Activated T-cell treated with anti-CD3 and anti-CD28 coated beads for 4 hours (primary cell): ENCODE data around the gene PRAME.
"Not testable (repeated sequence)": the region's sequence is repeated elsewhere in the genome, so short reads cannot be mapped to it uniquely, and the experiment has no call there.

Experiments used
- DNase-seq: peaks from one replicate; pipeline ENCODE4 v3.0.0-alpha.2; 2020

Gene PRAME, protein sequence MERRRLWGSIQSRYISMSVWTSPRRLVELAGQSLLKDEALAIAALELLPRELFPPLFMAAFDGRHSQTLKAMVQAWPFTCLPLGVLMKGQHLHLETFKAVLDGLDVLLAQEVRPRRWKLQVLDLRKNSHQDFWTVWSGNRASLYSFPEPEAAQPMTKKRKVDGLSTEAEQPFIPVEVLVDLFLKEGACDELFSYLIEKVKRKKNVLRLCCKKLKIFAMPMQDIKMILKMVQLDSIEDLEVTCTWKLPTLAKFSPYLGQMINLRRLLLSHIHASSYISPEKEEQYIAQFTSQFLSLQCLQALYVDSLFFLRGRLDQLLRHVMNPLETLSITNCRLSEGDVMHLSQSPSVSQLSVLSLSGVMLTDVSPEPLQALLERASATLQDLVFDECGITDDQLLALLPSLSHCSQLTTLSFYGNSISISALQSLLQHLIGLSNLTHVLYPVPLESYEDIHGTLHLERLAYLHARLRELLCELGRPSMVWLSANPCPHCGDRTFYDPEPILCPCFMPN

DNA sequence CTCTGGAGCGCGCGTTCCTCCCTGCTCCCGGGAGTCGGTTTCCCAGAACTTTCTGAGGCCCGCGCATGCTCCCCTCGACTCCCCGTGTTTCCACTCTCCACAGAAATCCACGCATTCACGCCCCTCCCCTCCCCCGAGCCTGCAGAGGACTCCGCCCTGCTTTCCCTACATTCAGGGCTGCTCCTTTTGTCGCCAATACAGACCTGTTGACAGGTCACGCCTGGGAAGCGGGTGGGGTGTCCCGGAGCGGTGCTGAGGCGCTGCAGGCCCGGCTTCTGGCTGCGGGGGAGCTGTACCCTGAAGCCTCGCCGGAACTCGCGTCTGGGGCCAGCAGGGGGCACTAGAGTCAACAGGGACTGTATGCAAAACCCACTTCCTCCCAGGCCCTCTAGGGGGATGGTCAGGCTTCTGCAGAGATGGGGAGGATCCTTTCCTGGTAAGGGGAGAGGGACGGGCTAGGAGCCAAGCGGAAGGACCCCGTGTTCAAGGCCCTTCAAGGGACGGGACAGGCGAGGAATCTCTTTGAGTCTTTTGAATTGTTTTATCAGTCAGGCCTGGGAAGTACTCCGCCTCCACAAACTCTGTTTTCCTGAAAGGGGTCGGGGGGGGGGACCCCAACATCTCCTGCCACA is at the start of gene PRAME:
PRAME (minus strand) TSS at position 294 of the 632 bp plus-strand sequence. CDS start 2,433 bp downstream, outside the sequence.
- DNase-seq: peak; percentile 41

DNA sequence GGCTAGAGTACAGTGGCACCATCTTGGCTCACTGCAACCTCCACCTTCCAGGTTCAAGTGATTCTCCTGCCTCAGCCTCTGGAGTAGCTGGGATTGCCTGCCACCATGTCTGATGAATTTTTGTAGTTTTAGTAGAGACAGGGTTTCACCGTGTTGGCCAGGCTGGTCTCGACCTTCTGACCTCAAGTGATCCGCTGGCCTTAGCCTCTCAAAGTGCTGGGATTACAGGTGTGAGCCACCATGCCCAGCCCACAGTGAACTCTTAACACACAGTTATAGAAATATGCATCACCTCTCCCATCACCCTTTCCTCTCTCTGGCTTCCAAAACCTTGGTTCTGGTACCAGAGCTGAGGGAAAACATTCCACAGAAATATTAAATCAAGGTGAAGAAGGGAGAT is 49.0 kb upstream of the PRAME start:
- DNase-seq: not testable (repeated sequence)

DNA sequence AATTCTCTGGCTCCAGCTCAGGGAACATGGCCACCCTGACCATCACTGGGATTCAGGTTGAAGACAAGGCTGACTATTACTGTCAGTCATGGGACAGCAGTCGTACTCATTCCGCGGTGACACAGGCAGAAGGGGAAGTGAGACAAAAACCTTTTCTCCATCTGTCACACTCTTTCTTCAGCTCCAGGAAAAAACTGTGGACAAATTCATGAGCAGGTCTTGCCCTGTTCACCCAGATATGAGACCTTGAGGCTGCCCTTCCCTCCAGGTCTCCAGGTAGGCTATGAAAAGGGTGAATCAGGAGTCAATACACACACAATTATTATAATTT is 46.0 kb upstream of the PRAME start:
- DNase-seq: no peak

DNA sequence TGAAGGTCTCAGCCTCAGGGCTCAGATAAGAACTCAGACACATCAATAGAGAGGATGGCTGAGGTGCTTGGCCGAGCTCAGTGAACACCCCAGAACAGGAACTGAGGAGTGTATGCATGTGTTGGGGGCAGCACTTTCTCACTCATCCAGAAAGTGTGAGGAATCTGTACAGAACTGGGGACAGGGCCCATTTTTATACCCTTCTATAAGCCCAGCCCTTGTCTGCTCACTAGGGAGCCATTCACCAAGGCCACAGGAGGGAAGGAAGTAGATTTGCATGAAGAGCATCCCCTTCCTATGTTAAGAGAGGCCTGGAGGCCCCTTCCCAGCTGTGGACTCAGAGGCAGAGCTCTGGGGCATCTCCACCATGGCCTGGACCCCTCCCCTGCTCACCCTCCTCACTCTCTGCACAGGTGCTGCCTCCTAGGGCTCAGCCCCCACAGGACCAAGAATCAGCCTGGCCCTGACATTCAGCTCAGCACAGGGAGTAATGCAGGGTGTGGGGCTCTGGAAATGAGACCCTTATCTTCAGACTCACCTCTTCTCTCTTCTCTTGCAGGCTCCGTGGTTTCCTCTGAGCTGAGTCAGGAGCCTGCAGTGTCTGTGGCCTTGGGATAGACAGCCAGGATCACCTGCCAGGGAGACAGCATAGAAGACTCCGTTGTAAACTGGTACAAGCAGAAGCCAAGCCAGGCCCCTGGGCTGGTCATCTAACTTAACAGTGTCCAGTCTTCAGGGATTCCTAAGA is 45.4 kb upstream of the PRAME start:
- DNase-seq: no peak

DNA sequence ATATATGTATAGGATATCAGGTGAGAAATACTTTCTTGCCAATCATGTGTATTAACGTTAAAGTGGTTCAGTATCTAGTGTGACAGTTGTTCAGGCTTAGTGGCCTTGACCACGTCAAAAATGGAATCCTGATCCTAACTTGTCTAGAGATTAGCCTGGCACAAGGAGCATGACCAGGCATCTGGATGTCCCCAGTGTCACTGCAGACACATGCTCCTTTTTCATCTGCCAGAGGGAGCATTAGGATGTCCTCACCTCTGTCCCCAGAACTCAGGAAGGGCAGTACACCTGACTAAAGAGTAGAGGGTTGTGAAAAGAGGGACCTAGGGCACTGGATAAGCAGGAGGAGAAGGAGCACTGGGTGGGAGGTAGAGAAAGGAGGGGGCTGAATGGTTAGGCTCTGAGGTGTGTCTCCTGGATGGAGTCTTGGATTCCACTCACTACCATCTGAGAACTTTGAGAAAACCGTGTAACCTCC is 44.4 kb upstream of the PRAME start:
- DNase-seq: no peak

DNA sequence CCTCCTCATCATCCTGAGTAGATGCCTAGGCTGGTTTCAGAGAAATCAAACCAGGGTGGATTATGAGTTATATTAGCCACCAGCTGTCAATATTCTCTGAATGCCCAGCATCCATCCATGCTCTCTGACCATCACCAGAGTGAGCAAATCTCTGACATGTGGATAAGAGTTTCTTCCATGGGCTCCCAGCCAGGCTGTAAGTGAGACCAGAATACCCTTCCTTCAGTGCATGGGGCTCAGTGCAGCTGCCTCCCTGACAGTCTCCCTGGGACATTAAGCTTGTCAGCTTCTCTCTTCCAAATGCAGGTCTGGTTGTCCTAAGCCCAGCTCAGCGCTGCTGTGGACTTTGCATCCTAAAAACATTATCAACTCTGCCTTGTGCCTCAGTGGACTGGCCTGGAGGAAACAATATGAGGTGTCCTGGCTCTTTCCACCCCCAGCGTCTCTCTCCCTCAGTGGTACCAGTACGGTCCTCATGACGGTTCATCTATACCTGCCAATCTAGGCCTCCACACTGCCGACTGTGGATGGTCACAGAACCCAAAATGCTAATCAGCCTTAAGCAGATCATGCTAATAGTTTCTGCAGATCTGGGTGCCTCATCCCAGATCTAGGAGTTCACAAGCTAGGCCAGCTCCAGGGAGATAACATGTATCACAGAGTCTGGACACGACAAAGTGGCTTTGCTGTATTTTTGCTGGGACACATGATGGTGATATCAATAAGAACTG is 41.6 kb upstream of the PRAME start:
- DNase-seq: no peak

DNA sequence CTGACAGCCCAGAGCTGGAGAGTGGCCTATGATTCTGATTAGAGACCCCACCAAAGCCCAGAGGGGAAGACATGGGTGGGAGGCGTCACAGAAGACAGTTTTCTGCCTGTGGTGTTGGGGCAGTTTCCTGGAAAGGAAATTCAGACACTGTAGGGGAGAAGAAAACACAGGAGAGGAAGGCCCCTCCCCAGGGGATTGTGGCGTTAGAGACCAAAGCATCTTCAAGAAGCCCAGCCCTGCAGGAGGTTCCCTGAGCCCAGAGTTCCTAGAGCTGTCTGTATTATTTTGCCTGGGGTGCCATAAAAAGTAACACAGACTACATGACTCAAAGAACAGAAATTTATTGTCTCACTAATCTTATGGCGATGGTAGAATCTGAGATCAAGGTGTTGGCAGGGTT is 40.2 kb upstream of the PRAME start:
- DNase-seq: no peak

DNA sequence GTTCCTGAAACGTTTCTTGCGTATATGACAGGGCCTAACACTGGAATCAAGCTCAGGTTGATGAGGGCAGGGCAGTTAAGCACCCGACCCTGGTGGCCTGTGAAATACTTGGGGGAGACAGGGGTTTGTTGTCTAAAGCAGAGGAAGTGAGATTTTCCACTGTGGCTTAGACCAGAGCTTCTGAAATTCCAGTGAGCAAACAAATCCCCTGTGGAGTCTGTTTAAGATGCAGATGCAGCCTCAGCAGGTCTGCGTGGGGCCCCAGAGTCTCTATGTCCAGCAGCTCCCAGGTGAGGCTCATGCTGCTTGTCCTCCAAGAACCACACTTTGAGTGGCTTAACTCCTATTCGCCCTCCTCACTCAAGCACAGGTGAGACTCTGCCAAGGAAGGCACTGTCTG is 39.1 kb upstream of the PRAME start:
- no peak for DNase-seq

DNA sequence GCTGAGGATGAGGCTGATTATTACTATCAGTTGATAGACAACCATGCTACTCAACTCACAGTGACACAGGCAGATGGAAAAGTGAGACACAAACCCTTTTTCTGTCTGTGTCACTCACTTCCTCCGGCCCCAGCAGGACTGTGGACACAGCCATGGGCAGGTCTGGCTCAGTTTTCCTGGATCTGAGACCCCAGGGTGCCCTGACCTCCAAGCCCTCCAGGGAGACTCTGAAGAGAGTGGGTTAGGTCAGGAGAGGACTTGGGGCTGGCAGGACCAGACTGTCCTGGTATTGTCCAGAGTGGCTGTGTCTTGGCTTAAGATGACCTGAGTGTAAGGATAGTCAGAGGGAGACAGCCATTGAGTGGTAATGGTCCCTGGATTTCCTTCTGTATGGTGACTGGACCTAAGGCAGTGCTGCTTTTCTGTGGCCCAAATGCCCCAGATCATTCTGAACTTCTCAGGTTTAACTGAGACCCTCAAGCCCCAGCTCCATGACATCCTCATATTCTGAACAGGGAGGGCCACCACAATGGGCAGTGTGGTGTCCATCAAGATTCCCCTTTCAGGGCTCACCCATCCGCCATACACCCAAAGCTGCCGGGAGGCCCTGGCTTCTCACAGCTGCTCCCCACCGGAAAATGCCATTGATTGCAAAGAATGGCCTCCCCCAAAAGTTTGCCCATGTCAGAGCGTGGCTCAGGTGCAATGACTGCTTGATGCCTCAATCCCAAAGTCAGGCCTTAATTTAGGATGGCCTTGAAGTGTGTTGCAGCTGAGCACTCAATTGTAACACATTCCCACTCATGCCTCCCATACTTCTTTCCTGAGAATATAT is 36.2 kb upstream of the PRAME start:
- DNase-seq: no peak

DNA sequence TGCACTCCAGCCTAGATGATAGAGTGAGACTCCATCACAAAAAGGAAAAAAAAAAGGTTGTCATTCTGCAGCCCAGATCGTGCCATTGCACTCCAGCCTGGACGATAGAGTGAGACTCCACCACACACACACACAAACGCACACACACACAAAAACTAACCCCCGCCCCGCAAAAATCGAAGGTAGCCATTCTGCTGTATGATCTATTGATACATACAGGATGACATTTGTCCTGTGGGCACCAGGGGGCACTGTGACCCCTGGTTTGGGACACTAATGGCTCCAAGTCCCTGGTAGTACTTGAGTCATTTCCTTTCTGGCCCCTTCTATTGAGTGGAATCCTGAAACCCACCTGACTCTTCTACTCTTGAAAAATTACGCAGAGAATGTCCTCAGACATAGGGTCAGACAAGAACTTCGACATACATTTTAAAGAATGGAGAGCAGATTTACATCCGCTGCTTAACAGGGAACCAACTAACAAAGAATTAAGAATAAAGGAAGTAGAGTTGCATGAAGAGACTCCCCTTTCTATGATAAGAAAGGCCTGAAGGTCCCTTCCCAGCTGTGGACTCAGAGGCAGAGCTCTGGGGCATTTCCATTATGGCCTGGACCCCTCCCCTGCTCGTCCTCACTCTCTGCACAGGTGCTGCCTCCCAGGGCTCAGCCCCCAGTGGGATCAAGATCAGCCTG is 35.0 kb upstream of the PRAME start:
- DNase-seq: peak; percentile 16

DNA sequence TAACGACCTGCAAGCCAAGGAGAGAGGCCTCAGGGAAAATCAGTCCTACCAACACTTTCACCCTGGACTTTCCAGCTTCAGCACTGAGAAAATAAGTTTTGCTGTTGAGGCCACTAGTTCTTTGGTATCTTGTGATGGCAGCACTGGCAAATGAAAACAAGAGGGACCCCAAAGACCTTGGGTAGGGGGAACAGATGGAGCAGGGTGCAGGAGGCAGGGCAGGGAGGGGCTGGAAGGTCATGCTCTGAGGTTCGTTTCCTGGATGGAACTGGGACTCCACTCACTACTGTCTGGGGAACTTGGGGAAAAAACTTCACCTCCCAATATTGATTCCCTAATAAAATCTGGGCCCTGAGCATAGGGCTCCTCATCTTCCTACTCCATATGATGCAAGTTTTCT is 34.2 kb upstream of the PRAME start:
- DNase-seq: no peak

DNA sequence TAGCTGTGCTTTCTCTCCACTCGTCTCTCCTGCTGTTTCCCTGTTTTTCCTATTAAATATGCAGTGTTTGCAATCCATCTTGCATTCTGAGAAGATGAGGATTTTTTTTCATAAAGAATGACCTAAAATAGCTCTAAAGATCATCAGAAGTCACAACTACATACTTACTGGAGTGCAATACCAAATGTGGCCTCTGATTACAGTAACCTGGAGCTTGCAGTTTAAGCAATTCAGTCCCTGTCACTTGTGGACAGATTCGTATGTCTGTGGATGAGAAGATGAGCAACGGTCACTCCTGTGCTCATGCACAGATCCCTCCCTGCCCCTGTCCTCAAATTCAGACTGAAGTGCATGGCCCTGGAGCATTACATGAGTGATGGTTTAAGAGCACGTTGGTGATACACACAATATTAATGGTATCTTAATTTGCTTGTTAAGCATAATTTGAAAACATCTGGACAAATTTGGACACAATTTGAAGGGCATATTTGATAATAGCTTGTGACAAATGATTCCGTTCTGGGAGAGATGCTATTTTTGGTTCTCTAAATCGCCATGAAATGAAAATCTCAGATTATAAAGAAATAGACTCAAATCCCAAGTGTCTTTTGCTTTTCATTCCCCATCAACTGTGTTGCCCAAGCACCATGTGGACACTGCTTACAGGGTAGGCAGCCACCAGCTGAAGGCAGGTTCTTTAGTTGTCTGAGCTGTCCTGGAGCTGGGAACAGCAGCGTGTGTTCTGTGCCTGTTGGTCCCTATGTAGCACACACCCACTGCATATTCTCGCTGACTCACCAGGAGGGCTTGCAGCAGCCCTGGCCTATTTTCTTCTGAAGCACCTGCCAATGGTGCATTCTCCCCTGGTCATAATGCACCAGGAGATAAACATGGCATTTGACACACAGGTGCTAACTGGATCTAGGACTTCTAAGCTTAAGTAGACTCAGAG is 32.6 kb upstream of the PRAME start:
- no peak for DNase-seq

DNA sequence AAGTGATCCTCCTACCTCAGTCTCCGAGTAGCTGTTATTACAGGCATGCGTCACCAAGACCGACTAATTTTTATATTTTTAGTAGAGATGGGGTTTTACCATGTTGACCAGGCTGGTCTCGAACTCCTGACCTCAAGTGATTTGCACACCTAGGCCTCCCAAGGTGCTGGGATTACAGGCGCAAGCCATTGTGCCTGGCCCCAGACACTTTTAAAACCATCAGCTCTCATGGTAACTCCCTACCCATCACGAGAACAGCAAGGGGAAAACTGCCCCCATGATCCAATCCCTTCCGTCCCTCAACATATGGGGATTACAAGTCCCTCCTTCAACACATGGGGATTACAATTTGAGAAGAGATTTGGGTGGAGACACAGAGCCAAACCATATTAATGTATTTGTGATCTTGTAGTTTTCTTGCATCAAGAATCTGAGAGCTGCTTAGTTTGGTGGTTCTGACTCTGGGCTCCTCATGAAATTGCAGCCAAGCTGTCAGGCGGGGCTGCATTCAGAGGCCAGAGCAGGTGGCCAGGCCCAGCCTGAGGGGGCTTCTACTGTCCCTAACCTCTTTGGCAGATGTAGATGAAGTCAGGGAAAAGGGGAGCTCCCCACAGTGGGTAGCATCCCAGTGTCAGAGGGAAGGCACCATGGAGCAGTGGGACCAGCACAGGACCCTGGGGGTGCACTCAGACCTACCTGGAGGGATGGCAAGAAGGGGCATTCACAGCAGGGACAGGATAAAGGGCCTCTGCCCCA is 31.2 kb upstream of the PRAME start:
- DNase-seq: no peak

DNA sequence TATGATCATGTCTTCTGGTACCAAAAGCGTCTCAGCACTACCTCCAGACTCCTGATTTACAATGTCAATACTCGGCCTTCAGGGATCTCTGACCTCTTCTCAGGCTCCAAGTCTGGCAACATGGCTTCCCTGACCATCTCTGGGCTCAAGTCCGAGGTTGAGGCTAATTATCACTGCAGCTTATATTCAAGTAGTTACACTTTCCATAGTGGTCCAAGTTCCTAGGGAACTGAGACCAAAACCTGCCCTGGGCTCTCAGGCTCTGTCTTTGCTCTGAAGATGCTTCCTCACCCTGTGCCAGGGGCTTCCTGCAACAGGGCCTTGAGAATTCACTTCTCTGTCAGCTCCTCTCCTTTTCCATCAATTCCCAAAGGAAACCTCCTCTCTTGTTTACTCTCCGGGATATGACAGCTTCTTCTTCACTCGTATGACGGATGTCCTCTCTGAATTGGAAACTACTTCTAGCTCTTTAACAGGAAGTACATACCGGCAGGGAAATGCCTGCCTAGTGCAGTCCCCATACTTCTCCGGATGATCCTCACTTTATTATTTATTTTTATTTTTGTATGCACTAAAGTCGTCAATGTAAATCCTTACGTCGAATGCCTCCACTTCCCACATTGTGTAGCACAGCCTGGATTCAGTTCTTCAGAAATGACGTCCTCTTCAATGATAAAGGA is 29.6 kb upstream of the PRAME start:
- no peak for DNase-seq

DNA sequence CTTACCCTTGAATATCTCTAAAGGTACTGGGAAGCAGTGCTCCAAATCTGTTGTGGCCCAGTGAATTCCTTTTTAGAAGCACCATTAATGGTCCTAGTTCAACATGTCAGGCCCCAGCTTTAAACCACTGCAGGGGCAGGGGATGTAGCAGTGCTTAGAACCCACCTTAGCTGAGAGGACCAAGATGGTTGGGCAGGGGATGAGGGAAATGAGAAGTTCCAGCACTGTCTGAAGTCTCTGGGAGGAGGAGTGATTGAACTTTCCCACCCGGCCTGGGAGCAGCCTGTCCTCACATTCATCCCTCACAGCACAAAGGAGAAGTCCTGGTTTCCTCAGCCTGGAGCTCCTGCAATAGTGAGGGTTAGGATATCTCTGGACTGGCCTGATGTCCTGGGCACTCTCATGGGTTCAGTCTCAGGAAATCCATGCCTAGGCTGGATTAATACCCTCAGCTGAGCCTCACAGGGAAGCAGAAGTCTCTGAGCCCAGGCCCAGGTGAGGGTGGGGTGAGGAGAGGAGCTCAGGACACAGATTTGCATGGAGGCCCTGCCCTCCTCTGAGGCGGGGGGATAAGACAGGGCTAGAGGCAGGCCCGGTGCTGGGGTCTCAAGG is 28.6 kb upstream of the PRAME start:
- no peak for DNase-seq

DNA sequence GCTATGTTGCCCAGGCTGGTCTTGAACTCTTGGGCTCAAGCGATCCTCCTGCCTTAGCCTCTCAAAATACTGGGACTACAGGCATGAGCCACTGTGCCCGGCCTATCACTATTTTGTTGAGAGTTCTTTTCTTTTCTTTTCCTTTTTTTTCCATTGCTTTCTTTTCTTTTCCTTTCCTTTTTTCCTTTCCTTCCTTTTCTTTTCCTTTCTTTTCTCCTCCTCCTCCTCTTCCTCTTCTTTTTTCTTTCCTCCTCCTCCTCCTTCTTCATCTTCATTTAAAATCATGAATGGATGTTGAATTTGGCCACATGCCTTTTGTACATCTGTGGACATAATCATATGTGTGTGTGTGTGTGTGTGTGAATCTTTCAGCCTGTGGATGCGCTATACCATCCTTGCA is 25.7 kb upstream of the PRAME start:
- no peak for DNase-seq

DNA sequence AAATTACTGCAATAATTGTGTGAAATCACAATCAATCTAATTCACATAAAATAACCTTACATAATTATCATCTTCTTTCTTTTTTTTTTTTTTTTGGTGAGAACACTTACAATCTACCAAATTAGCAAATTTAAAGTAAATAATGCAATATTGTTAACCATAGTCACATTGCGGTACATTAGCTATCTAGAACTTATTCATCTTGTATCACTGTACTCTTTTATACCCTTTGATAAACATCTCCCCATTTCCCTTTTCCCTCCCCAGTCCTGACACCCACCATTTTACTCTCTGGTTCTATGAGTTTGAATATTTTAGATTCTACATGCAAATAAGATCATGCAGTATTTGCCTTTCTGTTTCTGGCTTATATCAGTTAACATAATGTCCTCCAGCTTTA is 24.0 kb upstream of the PRAME start:
- DNase-seq: no peak

DNA sequence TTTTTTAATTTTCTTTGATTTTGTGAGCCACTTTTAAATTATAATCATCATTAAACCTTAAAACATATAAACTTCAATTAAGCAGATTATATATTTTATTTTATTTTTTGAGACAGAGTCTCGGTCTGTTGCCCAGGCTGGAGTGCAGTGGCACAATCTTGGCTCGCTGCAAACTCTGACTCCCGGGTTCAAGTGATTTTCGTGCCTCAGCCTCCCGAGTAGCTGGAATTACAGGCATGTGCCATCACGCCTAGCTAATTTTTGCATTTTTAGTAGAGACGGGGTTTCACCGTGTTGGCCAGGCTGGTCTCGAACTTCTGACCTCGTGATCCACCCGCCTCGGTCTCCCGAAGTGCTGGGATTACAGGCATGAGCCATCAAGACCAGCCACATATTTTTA is 22.5 kb upstream of the PRAME start:
- not testable (repeated sequence) for DNase-seq
